Measurements from ENCODE around the gene KRTAP12-2. TPM values are rescaled to one million over a fixed set of nuclear protein-coding genes. Genes with fewer than 3 reads are reported as not detected.
"Not testable (repeated sequence)": the region's sequence is repeated elsewhere in the genome, so short reads cannot be mapped to it uniquely, and the experiment has no call there.

KRTAP12-2 gene
- total and polyA plus RNA-seq, 8 donors, result not detected

GRCh38 chr21:44695184-44695583 lies 28.5 kb upstream of the KRTAP12-2 start:
- DNase-seq, result no peak
- H3K4me1 ChIP-seq, result no peaks in the 10 kb centered on the region
- no peak overlapping the region for H3K27ac ChIP-seq
- peaks cover 6 to 51% of the 10 kb centered on the region in 2 donors for H3K27me3 ChIP-seq
- H3K4me3 ChIP-seq, result no peak overlapping the region
- no peaks in the 10 kb centered on the region for H3K36me3 ChIP-seq
- intact Hi-C loops (cut with DNase I), result no loop called here
- H3K9me3 ChIP-seq, result peaks cover 0 to 27% of the 10 kb centered on the region in 2 donors
- no peak for ATAC-seq
- TF ChIP-seq CTCF (IDR thresholded peaks at IDR 0.05), result no peak

- no peak overlapping the region for H3K4me3 ChIP-seq
- intact Hi-C loops (cut with DNase I), result no loop called here
- H3K4me1 ChIP-seq, result no peaks in the 10 kb centered on the region
- no peaks in the 10 kb centered on the region for H3K36me3 ChIP-seq
- TF ChIP-seq CTCF (IDR thresholded peaks at IDR 0.05), result no peak
- ATAC-seq, result no peak
- H3K9me3 ChIP-seq, result peaks cover 0 to 27% of the 10 kb centered on the region in 2 donors
- no peak overlapping the region for H3K27ac ChIP-seq
- DNase-seq, result no peak
- peaks cover 6 to 46% of the 10 kb centered on the region in 2 donors for H3K27me3 ChIP-seq
These were observed 28.0 kb upstream of the KRTAP12-2 start for GRCh38 chr21:44694776-44695175.

GRCh38 chr21:44692798-44693512 lies 26.2 kb upstream of the KRTAP12-2 start:
- TF ChIP-seq CTCF (IDR thresholded peaks at IDR 0.05), result no peak
- no peaks in the 10 kb centered on the region for H3K36me3 ChIP-seq
- DNase-seq, result no peak
- H3K4me1 ChIP-seq, result no peaks in the 10 kb centered on the region
- H3K4me3 ChIP-seq, result no peak overlapping the region
- H3K9me3 ChIP-seq, result peaks cover 0 to 27% of the 10 kb centered on the region in 2 donors
- intact Hi-C loops (cut with DNase I), result no loop called here
- H3K27ac ChIP-seq, result no peak overlapping the region
- ATAC-seq, result no peak
- H3K27me3 ChIP-seq, result peaks cover 3 to 39% of the 10 kb centered on the region in 2 donors

- no peak for TF ChIP-seq CTCF (IDR thresholded peaks at IDR 0.05)
- H3K4me3 ChIP-seq, result no peak overlapping the region
- peaks cover 0 to 39% of the 10 kb centered on the region in 2 donors for H3K27me3 ChIP-seq
- peaks cover 0 to 27% of the 10 kb centered on the region in 2 donors for H3K9me3 ChIP-seq
- intact Hi-C loops (cut with DNase I), result no loop called here
- no peak for DNase-seq
- H3K4me1 ChIP-seq, result no peaks in the 10 kb centered on the region
- no peak for ATAC-seq
- H3K36me3 ChIP-seq, result no peaks in the 10 kb centered on the region
- no peak overlapping the region for H3K27ac ChIP-seq
These were observed 25.0 kb upstream of the KRTAP12-2 start for GRCh38 chr21:44691686-44692085.

GRCh38 chr21:44689740-44690139 lies 23.0 kb upstream of the KRTAP12-2 start:
- H3K4me1 ChIP-seq; ATAC-seq; H3K36me3 ChIP-seq; H3K27ac ChIP-seq; H3K4me3 ChIP-seq; DNase-seq; intact Hi-C loops (cut with DNase I): not testable (repeated sequence)
- peaks cover 0 to 27% of the 10 kb centered on the region in 2 donors for H3K9me3 ChIP-seq
- peaks cover 0 to 41% of the 10 kb centered on the region in 2 donors for H3K27me3 ChIP-seq

- DNase-seq (no peak), ATAC-seq (no peak)
- intact Hi-C loops (cut with DNase I), result no loop called here
- no peaks in the 10 kb centered on the region for H3K36me3 ChIP-seq
- no peaks in the 10 kb centered on the region for H3K4me1 ChIP-seq
- H3K4me3 ChIP-seq, result no peak overlapping the region
- peaks cover 0 to 35% of the 10 kb centered on the region in 2 donors for H3K27me3 ChIP-seq
- peaks cover 0 to 8% of the 10 kb centered on the region in 2 donors for H3K9me3 ChIP-seq
- no peak overlapping the region for H3K27ac ChIP-seq
- no peak for TF ChIP-seq CTCF (IDR thresholded peaks at IDR 0.05)
These were observed 20.9 kb upstream of the KRTAP12-2 start for GRCh38 chr21:44687671-44688070.
